HL-60 (cell line): Measurements from ENCODE around the gene MAPK9.

ENCODE experiments used
- CTCF ChIP-seq: IDR thresholded peaks from one replicate; pipeline ENCODE4 v1.5.1; 2011; ENCODE audit warnings: low read length, control low read depth, inconsistent platforms; ENCODE audit not compliant: insufficient read depth
- GABPA ChIP-seq: IDR thresholded peaks from 2 replicates; pipeline ENCODE4 v1.6.1; 2012; ENCODE audit warnings: low read depth
- POLR2AphosphoS5 ChIP-seq: IDR thresholded peaks from 2 replicates; pipeline ENCODE4 v1.6.1; 2012; ENCODE audit warnings: low read depth
- TF ChIP-seq, protein P1 (sequence below): IDR thresholded peaks from 2 replicates; pipeline ENCODE4 v1.6.1; 2012; ENCODE audit warnings: low read depth; ENCODE audit not compliant: insufficient replicate concordance

GRCh38 chr5:180197016-180197702 lies 94.7 kb downstream of the MAPK9 start:
- no peak for TF ChIP-seq CTCF
- TF ChIP-seq POLR2AphosphoS5 = no peak
- no peak for TF ChIP-seq GABPA
- TF ChIP-seq, protein P1, sequence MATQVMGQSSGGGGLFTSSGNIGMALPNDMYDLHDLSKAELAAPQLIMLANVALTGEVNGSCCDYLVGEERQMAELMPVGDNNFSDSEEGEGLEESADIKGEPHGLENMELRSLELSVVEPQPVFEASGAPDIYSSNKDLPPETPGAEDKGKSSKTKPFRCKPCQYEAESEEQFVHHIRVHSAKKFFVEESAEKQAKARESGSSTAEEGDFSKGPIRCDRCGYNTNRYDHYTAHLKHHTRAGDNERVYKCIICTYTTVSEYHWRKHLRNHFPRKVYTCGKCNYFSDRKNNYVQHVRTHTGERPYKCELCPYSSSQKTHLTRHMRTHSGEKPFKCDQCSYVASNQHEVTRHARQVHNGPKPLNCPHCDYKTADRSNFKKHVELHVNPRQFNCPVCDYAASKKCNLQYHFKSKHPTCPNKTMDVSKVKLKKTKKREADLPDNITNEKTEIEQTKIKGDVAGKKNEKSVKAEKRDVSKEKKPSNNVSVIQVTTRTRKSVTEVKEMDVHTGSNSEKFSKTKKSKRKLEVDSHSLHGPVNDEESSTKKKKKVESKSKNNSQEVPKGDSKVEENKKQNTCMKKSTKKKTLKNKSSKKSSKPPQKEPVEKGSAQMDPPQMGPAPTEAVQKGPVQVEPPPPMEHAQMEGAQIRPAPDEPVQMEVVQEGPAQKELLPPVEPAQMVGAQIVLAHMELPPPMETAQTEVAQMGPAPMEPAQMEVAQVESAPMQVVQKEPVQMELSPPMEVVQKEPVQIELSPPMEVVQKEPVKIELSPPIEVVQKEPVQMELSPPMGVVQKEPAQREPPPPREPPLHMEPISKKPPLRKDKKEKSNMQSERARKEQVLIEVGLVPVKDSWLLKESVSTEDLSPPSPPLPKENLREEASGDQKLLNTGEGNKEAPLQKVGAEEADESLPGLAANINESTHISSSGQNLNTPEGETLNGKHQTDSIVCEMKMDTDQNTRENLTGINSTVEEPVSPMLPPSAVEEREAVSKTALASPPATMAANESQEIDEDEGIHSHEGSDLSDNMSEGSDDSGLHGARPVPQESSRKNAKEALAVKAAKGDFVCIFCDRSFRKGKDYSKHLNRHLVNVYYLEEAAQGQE = no peak
